Left lung (tissue), 10 donors: ENCODE measurements around the gene IL1R1. TPM values are rescaled to one million over a fixed set of nuclear protein-coding genes. Genes with fewer than 3 reads are reported as not detected.

Source experiments
- ATAC-seq: fragments of 200-7000 bp; cut with Tn5 transposase; one replicate; pipeline ENCODE4 v1.9.1; 2020; ENCODE audit warnings: moderate library complexity
- DNase-seq, 4 donors: peaks; one replicate each; pipeline ENCODE4 v3.0.0-alpha.2; 2013 to 2020
- H3K27ac ChIP-seq, 2 donors: fragments of 200-600 bp; sonication (generic) in 1 of 2; one replicate each; pipeline versions ENCODE4 v1.5.0 to v1.8.0; 2020 to 2021
- H3K27me3 ChIP-seq, 2 donors: fragments of 200-600 bp; sonication (generic) in 1 of 2; one replicate each; pipeline versions ENCODE4 v1.5.0 to v1.8.0; 2020 to 2021
- H3K36me3 ChIP-seq, 2 donors: fragments of 200-600 bp; sonication (generic) in 1 of 2; one replicate each; pipeline versions ENCODE4 v1.5.0 to v1.8.0; 2020 to 2021
- H3K4me1 ChIP-seq, 2 donors: fragments of 200-600 bp; one replicate each; pipeline ENCODE4 v1.8.0; 2021
- H3K4me3 ChIP-seq, 2 donors: fragments of 200-600 bp; sonication (generic) in 1 of 2; one replicate each; pipeline versions ENCODE4 v1.5.0 to v1.8.0; 2020 to 2021; ENCODE audit warnings: mild to moderate bottlenecking in 1 of 2
- H3K9me3 ChIP-seq, 2 donors: fragments of 200-600 bp; sonication (generic) in 1 of 2; one replicate each; pipeline versions ENCODE4 v1.5.0 to v1.8.0; 2020 to 2021
- CTCF ChIP-seq, 2 donors: fragments of 200-600 bp; sonication (generic) in 1 of 2; IDR thresholded peaks; one replicate each; pipeline versions ENCODE4 v1.5.0 to v1.8.0; 2021; ENCODE audit warnings: antibody characterized with exemption in 2 of 2
- intact Hi-C, 2 donors: fragments of 100-400 bp; cut with DNase I; formaldehyde crosslinking; loops; one replicate each; pipeline versions ENCODE4 v1.11.2 to v1.14.2; 2022
- polyA plus RNA-seq, 6 donors: library from polyadenylated mRNA; unstranded; fragments of 120-200 nt; gene quantifications; one replicate each; pipeline ENCODE4 v1.2.1, GENCODE V29; 2013; ENCODE audit not compliant: insufficient read length in 6 of 6
- total RNA-seq, 2 donors: library from RNA; stranded (reverse); fragmentation: NEBNext Ultra II Directional; extraction: Animal tissue kit (Norgen Biotek cat#: 25700); gene quantifications; one replicate each; pipeline ENCODE4 v1.2.1, GENCODE V29; 2021
- donor health status: DM: no; HTN: yes; CAD: no.
- donor health status: DM: no; HTN: no; CAD: no.

Gene IL1R1
- total and polyA plus RNA-seq, 8 donors: 91.1 to 224 (median 112) TPM

GRCh38 chr2:102184018-102184417, 41.5 kb downstream of the IL1R1 start:
- no peaks in the 10 kb centered on the region for H3K9me3 ChIP-seq
- ATAC-seq (no peak), DNase-seq (no peak)
- TF ChIP-seq CTCF (IDR thresholded peaks at IDR 0.05): no peak
- peaks cover 0 to 10% of the 10 kb centered on the region in 2 donors for H3K27me3 ChIP-seq
- peaks cover 0 to 11% of the 10 kb centered on the region in 2 donors for H3K4me1 ChIP-seq
- intact Hi-C loops: no loop called here
- no peak overlapping the region for H3K27ac ChIP-seq
- H3K4me3 ChIP-seq: no peak overlapping the region
- peaks cover 0 to 9% of the 10 kb centered on the region in 2 donors for H3K36me3 ChIP-seq

- peaks cover 0 to 10% of the 10 kb centered on the region in 2 donors for H3K27me3 ChIP-seq
- peaks cover 0 to 3% of the 10 kb centered on the region in 2 donors for H3K36me3 ChIP-seq
- DNase-seq: no peak
- H3K4me1 ChIP-seq: peaks cover 0 to 11% of the 10 kb centered on the region in 2 donors
- H3K27ac ChIP-seq: no peak overlapping the region
- no peak for ATAC-seq
- no peak for TF ChIP-seq CTCF (IDR thresholded peaks at IDR 0.05)
- no peaks in the 10 kb centered on the region for H3K9me3 ChIP-seq
- no peak overlapping the region for H3K4me3 ChIP-seq
- intact Hi-C loops: no loop called here
Measured at GRCh38 chr2:102184568-102184967, 42.0 kb downstream of the IL1R1 start.

- intact Hi-C loops: no loop called here
- H3K4me1 ChIP-seq: peaks cover 0 to 11% of the 10 kb centered on the region in 2 donors
- H3K27me3 ChIP-seq: peaks cover 0 to 10% of the 10 kb centered on the region in 2 donors
- no peak overlapping the region for H3K27ac ChIP-seq
- ATAC-seq (no peak), DNase-seq (peak in 1 of 4 donors; percentile 16)
- H3K9me3 ChIP-seq: no peaks in the 10 kb centered on the region
- H3K36me3 ChIP-seq: no peaks in the 10 kb centered on the region
- H3K4me3 ChIP-seq: no peak overlapping the region
- TF ChIP-seq CTCF (IDR thresholded peaks at IDR 0.05): peak; percentile 38 to 39
Measured at GRCh38 chr2:102185347-102185746, 42.8 kb downstream of the IL1R1 start.

- H3K4me3 ChIP-seq: peak within 1 kb of the TSS; percentile 47 to 48
- H3K27ac ChIP-seq: peak within 1 kb of the TSS; percentile 61 to 63
- intact Hi-C loops: no loop called here
- DNase-seq: peak in 3 of 4 donors; percentile 20 to 78 (median 61)
- H3K9me3 ChIP-seq: no peaks in the 10 kb centered on the region
- peaks cover 0 to 10% of the 10 kb centered on the region in 2 donors for H3K27me3 ChIP-seq
- peak; percentile 76 for ATAC-seq
- peaks cover 0 to 11% of the 10 kb centered on the region in 2 donors for H3K4me1 ChIP-seq
- H3K36me3 ChIP-seq: no peaks in the 10 kb centered on the region
- TF ChIP-seq CTCF (IDR thresholded peaks at IDR 0.05): no peak
Measured at GRCh38 chr2:102186791-102187495, 44.4 kb downstream of the IL1R1 start, which contains the start of gene IL1RL2. IL1RL2 (plus strand) TSS chr2:102187023; CDS start chr2:102187868, 845 bp downstream.

GRCh38 chr2:102187496-102188150, 45.1 kb downstream of the IL1R1 start:
- DNase-seq: peak in 3 of 4 donors; percentile 57 to 90 (median 68)

More at GRCh38 chr2:102187496-102188150, 45.1 kb downstream of the IL1R1 start:
- intact Hi-C loops: no loop called here
- no peaks in the 10 kb centered on the region for H3K9me3 ChIP-seq
- peak; percentile 77 for ATAC-seq
- H3K27me3 ChIP-seq: peaks cover 0 to 10% of the 10 kb centered on the region in 2 donors
- H3K4me3 ChIP-seq: peak overlapping the region; percentile 47 to 48
- no peaks in the 10 kb centered on the region for H3K36me3 ChIP-seq
- peak overlapping the region; percentile 61 to 63 for H3K27ac ChIP-seq
- peak in 1 of 2 donors; percentile 33 for TF ChIP-seq CTCF (IDR thresholded peaks at IDR 0.05)
- peaks cover 0 to 11% of the 10 kb centered on the region in 2 donors for H3K4me1 ChIP-seq
